ENCODE measurements around the gene NBEA. TPM values are rescaled to one million over a fixed set of nuclear protein-coding genes. Genes with fewer than 3 reads are reported as not detected.
A peak's percentile ranks its signal among the peaks of the same experiment; 100 is the strongest.

Gene NBEA
- total RNA-seq, 1 donor from 2014 or later, result 29.7 TPM

GRCh38 chr13:35475960-35476943, 534.2 kb downstream of the NBEA start, which contains the start of gene MAB21L1:
MAB21L1 (minus strand) TSS chr13:35476689; CDS start chr13:35476138, 551 bp downstream.
- DNase-seq, result peak; percentile 71

- no peak for DNase-seq
Observed at GRCh38 chr13:35477386-35477946, 535.4 kb downstream of the NBEA start.

DNA sequence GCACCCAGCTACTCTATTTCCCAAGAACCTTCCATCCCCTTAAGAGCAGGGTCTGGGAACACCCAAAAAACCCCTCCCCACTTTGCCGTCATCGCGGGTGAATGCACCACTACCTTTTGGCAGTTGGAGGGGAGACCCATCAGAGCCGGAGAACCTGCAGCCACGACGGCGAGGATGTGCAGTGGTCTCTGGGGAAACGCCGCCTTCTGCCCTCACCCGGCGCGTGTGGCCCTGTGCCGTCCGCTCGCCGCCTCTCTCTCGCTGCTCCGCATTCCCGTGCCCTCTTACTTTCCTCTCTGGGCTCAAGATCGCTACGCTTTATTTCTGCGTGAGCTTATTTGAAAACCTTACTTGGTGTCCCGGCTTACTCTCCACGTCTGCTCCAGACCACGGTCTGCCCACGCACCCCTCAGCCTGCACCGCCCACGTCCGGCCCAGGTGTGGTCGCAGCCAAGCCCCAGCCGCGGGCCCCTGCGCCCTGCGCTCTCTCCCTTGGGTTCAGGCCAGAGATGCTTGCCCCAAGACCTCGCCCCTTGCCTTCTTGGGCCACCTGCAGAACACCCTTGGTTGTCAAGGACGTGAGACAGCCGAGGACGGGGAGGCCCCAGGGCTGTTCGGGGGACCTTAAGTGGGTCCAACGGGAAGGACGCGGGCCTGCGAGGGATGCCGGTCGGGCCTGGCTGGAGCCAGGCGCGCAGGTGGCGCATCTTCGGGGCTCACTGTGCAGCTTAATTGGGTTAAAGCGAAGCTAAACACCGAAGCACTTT, 536.4 kb downstream of the NBEA start:
- DNase-seq, result no peak

DNA sequence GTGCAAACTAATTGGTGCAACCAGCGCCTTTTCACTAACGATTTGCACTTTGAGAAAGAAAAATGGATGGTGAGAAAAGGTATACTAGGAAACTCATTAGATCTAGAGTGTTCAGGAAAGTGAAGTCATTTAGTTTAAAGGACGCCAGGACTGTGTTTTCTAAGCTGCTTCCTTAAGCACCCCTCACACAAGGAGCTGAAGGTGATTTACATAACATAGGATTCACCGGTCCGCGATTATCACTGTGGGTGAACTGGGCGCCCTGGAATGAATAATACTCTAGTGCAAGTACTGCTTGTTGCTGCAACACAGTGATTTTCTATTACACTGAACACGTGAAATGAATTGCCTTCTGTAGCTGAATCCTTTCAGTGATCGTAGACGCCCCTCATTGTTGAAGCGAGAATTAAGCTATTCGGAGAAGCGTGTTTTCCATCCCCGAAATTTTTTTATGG, 537.0 kb downstream of the NBEA start:
- no peak for DNase-seq

DNA sequence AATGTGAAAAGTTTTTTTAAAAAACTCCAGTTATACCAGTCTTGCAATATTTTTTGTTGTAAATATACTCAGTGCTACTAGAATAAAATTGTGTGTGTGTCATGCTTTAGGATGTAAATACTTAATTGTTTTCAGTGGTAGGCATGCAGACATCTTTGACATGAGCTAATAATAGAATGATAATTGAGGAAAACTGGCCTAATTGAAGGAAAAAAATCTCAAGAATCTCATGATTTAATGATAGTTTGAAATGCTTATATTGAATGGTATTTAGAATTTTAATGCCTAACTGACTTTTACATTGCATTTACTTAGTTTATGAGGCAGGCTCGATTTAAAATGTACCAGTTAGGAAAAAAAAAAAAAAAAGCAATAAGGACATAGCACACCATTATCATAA, 537.6 kb downstream of the NBEA start:
- no peak for DNase-seq

DNA sequence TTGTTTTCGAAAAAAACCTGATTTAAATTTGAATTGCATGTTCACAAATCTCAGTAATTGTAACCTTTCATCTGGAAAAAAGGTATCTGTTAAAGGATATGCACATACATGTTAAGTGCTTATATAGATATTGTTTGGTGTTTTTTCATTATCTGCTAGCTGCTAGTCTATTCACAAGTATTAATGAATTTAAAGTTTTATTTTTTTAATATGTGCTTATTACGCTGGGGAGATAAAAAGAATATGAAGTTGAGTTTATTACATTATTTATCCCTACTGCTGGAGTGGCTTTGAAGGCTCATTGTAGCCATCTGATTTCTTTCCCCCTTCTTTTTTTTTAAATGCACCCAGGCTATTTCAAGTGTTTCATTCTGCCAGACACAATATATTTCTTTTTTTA, 538.3 kb downstream of the NBEA start:
- DNase-seq, result no peak

- DNase-seq, result no peak
Observed at GRCh38 chr13:35481777-35482176, 539.7 kb downstream of the NBEA start.

DNA sequence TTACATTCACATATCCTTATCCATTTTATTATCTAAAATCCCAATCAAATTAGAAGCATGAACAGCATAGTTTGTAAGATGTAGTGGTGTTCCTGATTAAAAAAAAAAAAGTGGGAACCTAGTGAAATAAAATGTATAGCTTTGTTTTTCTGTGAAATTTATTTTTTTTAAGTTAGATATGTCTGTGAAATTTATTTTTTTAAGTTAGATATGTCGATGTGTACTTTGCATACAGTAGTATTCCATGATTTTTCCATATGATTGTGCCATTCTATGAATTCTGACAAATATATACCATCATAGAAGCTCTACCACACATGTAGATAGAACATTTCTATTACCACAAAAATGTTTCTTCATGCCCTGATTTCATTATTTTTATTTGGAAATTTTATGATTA, 540.5 kb downstream of the NBEA start:
- DNase-seq, result no peak

DNA sequence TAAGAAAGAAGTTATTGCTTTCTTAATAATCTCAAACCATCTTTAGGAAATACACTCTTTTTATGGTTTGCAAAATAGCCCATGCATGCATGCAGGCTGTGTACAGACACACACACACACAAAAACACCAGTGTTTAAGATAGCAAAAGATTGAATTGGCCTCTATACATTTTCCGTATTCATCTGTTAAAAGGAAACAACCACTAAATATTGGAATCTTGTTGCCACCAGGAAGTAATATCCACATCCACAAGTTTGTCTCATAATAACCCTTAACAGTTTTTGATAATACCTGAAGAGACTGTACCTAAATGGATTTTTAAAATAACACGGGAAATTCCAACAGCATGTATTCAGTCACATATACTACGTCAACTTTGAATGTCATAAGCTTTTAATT, 541.7 kb downstream of the NBEA start:
- no peak for DNase-seq

GRCh38 chr13:35484384-35484783, 542.3 kb downstream of the NBEA start:
- no peak for DNase-seq

DNA sequence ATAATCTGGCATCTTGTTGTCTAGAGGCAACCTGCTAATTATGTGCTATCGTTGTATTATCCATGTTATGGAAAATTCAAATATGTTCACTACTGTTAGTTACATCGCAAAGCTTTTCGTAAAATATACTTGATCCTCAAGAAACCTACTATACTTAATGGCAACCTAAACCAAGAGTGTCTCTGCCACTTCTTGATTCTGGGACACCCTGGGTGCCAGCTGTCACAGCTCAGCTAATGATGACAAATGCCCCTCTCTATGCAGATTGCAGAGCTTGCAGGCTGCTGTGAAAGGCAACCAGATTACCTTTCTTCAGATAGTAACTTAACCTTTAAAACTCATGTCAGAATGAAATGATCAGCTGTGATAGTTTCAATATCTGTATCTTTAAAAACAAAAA, 543.4 kb downstream of the NBEA start:
- DNase-seq, result no peak

GRCh38 chr13:35489050-35489449, 547.0 kb downstream of the NBEA start:
- no peak for DNase-seq

DNA sequence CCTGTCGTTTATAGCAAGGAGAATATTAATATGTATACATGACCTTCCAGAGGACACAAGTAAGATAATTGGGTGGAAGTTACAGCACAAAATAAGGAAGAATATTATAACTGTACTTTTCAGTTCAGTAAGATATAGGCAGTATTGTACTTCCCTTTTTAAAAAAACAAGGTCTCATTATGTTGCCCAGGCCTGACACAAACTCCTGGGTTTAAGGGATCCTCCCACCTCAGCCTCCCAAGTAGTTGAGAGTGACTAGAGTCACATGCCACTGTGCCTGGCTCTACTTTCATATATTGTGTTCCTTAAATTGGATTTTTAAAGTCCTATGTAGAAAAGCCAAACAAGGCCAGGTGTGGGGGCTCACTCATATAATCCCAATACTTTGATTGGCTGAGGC, 553.9 kb downstream of the NBEA start:
- DNase-seq, result no peak

- DNase-seq, result no peak
Observed at GRCh38 chr13:35496761-35497386, 554.8 kb downstream of the NBEA start.

DNA sequence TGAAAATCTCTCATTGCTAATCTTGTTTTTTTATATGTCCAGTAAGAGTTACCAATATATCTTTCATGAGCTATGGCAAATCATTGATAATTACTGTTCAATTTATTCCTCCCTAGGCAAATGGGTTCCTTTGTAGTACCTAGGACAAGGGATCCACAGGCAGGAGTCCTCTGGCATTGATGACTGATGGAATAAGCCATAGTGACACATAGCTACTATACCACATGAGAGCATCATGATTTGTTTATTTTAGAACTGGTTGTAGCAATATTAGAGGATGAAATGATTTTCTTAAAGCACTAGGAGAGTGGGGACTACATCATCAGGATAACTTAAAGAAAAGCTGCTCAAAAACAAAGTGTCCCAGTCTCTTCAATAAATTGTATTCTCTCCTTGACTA, 556.2 kb downstream of the NBEA start:
- DNase-seq, result no peak

- no peak for DNase-seq
Observed at GRCh38 chr13:35499196-35499662, 557.2 kb downstream of the NBEA start.

GRCh38 chr13:35499676-35500075, 557.6 kb downstream of the NBEA start:
- DNase-seq, result no peak

DNA sequence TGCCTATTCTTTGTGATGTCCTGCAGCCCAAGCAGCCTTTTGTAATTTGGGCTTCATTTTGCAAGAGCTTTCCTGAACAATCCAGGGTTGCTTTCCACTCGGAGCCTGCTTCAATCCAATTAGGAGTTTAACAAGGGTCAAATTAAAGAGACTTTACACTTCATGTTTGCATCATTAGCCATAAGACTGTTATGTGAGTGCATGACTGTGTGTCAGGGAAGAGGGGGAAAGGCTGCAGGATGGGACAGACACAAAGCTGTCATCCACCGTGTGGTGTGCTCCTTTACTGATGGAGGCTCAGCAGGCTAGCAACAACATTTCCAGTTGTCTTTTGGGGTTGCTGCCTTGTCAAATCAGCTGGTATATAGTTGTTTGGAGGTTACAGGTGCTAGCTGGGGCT, 558.1 kb downstream of the NBEA start:
- no peak for DNase-seq

- no peak for DNase-seq
Observed at GRCh38 chr13:35501661-35502235, 559.7 kb downstream of the NBEA start.

GRCh38 chr13:35502456-35502855, 560.4 kb downstream of the NBEA start:
- DNase-seq, result no peak

DNA sequence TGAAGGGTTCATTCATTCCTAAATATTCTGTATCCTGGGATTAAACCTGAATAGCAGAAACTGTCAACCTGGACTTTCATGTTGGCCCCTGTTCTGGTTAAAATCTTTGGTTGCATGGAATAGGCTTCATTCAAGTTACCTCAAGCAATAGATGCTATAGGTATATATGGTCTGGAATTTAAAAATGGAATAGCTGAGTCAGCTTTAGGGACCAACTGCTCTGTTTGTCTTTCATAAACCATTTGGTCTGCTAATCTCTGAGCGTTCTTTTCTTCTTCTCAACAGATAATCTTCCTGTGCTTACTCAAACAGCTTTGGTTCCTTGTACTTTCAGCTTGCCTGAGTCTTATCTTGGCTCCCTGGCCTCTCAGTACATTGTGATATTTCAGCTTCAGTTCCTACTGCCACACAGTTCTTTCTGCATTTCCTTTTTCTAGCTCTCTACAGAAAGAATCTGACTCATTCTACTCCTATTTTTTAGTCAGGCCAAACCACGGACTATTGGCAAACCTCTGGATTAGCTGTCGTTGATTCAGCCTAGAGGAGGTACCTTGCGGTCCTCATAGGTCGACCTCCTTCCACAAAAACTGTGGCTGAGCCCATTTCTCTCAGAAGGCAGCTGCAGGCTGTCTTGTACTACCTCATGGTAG, 570.3 kb downstream of the NBEA start:
- DNase-seq, result no peak

Data from skin of body (tissue), 2 donors.